Caco-2 (cell line): ENCODE data around the gene SLC18B1. TPM values are rescaled to one million over a fixed set of nuclear protein-coding genes. Genes with fewer than 3 reads are reported as not detected.

Source experiments
- Bru-seq: library from RNA; stranded (reverse); fragments of 400-500 nt; gene quantifications from one replicate; lab custom pipeline; 2021; lab: Mats Ljungman, UMichigan
- BruChase-seq, 2 experiments: library from RNA; stranded (reverse); fragments of 400-500 nt; gene quantifications; one replicate each; lab custom pipeline; 2021; lab: Mats Ljungman, UMichigan
- BruUV-seq: library from RNA; stranded (reverse); fragments of 400-500 nt; replicated peaks from 2 replicates; lab custom pipeline; 2021; lab: Mats Ljungman, UMichigan
- CTCF ChIA-PET: fragments of 300-600 bp; sonication (Branson Sonifier 250); formaldehyde crosslinking; loops from one replicate; lab custom pipeline; 2022; ENCODE audit warnings: antibody characterized with exemption; lab: Charles Lee
- POLR2A ChIA-PET: fragments of 300-600 bp; sonication (Branson Sonifier 250); formaldehyde crosslinking; loops from one replicate; lab custom pipeline; 2022; ENCODE audit warnings: antibody characterized with exemption; lab: Charles Lee
- DNase-seq, 2 experiments: peaks; one replicate each; pipeline versions ENCODE4 v3.0.0 to v3.0.0-alpha.2; 2020 to 2022
- H3K27me3 ChIP-seq: replicated peaks from 2 replicates; pipeline ENCODE4 v1.6.0; 2011; ENCODE audit warnings: low read length; ENCODE audit not compliant: control insufficient read depth, insufficient read depth
- H3K36me3 ChIP-seq: 2 replicates; pipeline ENCODE4 v1.5.1; 2011; ENCODE audit warnings: low read length; ENCODE audit not compliant: control insufficient read depth, insufficient read depth
- H3K4me1 ChIP-seq: fragments of 250-450 bp; sonication (Bioruptor Pico); 2 replicates; pipeline ENCODE4 v1.5.1; 2020; ENCODE audit warnings: mild to moderate bottlenecking
- H3K4me3 ChIP-seq: 2 replicates; pipeline ENCODE4 v1.5.1; 2011; ENCODE audit warnings: low read depth, mild to moderate bottlenecking, control low read depth, low read length
- H3K9me3 ChIP-seq: fragments of 250-450 bp; sonication (Bioruptor Pico); 2 replicates; pipeline ENCODE4 v1.5.1; 2020; ENCODE audit warnings: mild to moderate bottlenecking, moderate library complexity
- H3K27ac Mint-ChIP-seq: one replicate; pipeline ENCODE4 v1.8.0; 2022; ENCODE audit warnings: mixed read lengths; ENCODE audit not compliant: unreplicated experiment
- H3K27me3 Mint-ChIP-seq: one replicate; pipeline ENCODE4 v1.8.0; 2022; ENCODE audit warnings: mixed read lengths; ENCODE audit not compliant: insufficient read depth, unreplicated experiment
- H3K36me3 Mint-ChIP-seq: one replicate; pipeline ENCODE4 v1.8.0; 2022; ENCODE audit warnings: mild to moderate bottlenecking, mixed read lengths; ENCODE audit not compliant: insufficient read depth, unreplicated experiment
- H3K4me1 Mint-ChIP-seq: one replicate; pipeline ENCODE4 v1.8.0; 2022; ENCODE audit warnings: low read depth, mixed read lengths; ENCODE audit not compliant: unreplicated experiment
- H3K4me3 Mint-ChIP-seq: one replicate; pipeline ENCODE4 v1.8.0; 2022; ENCODE audit warnings: mild to moderate bottlenecking, moderate library complexity, mixed read lengths; ENCODE audit not compliant: unreplicated experiment
- H3K9me3 Mint-ChIP-seq: one replicate; pipeline ENCODE4 v1.8.0; 2022; ENCODE audit warnings: mixed read lengths; ENCODE audit not compliant: unreplicated experiment
- intact Hi-C: fragments of 100-400 bp; cut with micrococcal nuclease; formaldehyde crosslinking; loops from one replicate; pipeline ENCODE4 v1.10.0; 2022; ENCODE audit not compliant: unreplicated experiment
- long read RNA-seq: library from polyadenylated mRNA; stranded (forward); transcript quantifications from one replicate; pipeline ENCODE4 v2.0.0, GENCODE V29; 2022
- total RNA-seq: library from RNA; stranded (reverse); gene quantifications from 2 replicates; pipeline ENCODE4 v1.2.3, GENCODE V29; 2022
- TF ChIP-seq, protein P1 (sequence below), 2 experiments: fragments of 200-600 bp in 1 of 2; IDR thresholded peaks; 1 replicate in 1 of 2; 2 replicates in 1 of 2; pipeline versions ENCODE4 v1.5.1 to v1.8.0; 2011 to 2022; ENCODE audit warnings: antibody characterized with exemption in 1 of 2, control low read depth in 1 of 2, inconsistent platforms in 1 of 2, low read depth in 1 of 2, low read length in 1 of 2, mild to moderate bottlenecking in 1 of 2, moderate library complexity in 1 of 2; ENCODE audit not compliant: insufficient read depth in 1 of 2, severe bottlenecking in 1 of 2, unreplicated experiment in 1 of 2

The SLC18B1 gene
- total RNA-seq (7.8 and 11.3 TPM in 2 replicates), Bru-seq, nascent RNA (percentile 52 among the genes with signal in this experiment), BruChase-seq, experiment 1, labeled RNA remaining after a 2-hour chase (percentile 57 among the genes with signal in this experiment), BruChase-seq, experiment 2, labeled RNA remaining after a 6-hour chase (percentile 58 among the genes with signal in this experiment)
- long read RNA-seq, transcript SLC18B1-201 (14 exons, 2,368 nt) = major isoform, 17 of 28 reads
- long read RNA-seq, partial matches to known transcripts = 4 of 28 reads
- long read RNA-seq, other reads (novel, unspliced or antisense) = 7 of 28 reads

DNA sequence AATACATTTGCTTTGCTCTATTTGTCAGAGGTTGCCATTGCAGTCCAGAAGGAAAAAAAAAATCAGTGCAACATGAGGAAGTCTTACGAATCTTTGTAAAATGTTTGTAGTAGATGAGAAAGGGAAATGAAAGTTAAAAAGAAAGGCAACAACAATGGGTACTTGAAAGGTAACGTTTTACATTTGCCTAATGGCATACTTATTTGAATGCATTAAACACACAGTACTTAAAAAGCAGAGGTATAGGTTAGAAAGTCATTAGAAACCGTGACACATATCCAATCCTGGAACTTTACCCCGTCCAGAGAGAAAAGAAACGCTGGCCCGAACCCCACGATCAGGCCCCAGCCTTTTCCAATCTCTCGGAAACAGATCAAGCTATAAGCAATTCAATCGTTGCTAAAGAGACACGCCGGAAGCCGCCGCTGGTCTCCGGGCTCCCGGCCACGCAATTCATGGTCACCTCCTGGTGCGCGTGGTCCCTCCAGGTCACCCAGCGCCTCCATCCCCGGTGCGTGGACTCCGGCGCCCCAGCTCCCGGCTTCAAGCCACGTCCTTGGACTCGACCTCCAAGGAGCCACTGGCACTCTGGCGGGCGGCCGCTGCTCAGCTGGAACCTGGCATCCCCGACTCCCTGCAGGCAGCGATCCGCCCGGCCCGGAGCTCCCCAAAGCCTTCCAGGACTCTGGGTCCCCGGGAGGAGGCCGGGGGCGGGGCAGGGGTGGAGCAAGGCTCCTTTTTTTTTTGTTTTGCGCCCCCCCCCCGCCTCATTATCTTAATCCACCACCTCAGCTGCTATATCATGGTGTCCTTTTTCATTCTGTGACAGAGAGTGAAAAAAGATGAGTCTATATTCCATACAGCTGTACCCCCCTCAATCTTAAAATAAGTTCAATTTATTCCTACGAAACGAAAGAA is at the start of gene SLC18B1:
Gene SLC18B1 (minus strand): TSS at position 687 of the 918 bp plus-strand sequence. CDS start 181 bp downstream, at position 506.
- H3K4me1 Mint-ChIP-seq = no peaks in the 10 kb centered on the region
- H3K36me3 Mint-ChIP-seq = no peaks in the 10 kb centered on the region
- Histone ChIP-seq H3K27me3 (no peaks in the 10 kb centered on the region), H3K36me3 (no peaks in the 10 kb centered on the region), H3K9me3 (no peaks in the 10 kb centered on the region), H3K4me3 (peak within 1 kb of the TSS; percentile 55), H3K4me1 (no peaks in the 10 kb centered on the region)
- POLR2A ChIA-PET = interaction anchor here (0.9 kb wide), 2 partner anchors 14 to 17 kb away, joined by 3 read pairs; partner anchors contain the start of gene RPS12
- no peaks in the 10 kb centered on the region for H3K27me3 Mint-ChIP-seq
- CTCF ChIA-PET = interaction anchor here (0.6 to 1.2 kb wide), 7 partner anchors 11 to 353 kb away, joined by 3 to 5 read pairs (median 4); partner anchors contain the start of gene STX7
- no peak within 1 kb of the TSS for H3K4me3 Mint-ChIP-seq
- H3K9me3 Mint-ChIP-seq = peaks cover 2% of the 10 kb centered on the region
- H3K27ac Mint-ChIP-seq = peak within 1 kb of the TSS; percentile 66
- DNase-seq = peak; percentile 54 to 55
- intact Hi-C loops = loop anchor here (5.0 kb wide), 1 partner anchor 131 kb away; no protein-coding TSS in a partner anchor
- TSS peak; percentile 39 for BruUV-seq
- TF ChIP-seq, protein P1, sequence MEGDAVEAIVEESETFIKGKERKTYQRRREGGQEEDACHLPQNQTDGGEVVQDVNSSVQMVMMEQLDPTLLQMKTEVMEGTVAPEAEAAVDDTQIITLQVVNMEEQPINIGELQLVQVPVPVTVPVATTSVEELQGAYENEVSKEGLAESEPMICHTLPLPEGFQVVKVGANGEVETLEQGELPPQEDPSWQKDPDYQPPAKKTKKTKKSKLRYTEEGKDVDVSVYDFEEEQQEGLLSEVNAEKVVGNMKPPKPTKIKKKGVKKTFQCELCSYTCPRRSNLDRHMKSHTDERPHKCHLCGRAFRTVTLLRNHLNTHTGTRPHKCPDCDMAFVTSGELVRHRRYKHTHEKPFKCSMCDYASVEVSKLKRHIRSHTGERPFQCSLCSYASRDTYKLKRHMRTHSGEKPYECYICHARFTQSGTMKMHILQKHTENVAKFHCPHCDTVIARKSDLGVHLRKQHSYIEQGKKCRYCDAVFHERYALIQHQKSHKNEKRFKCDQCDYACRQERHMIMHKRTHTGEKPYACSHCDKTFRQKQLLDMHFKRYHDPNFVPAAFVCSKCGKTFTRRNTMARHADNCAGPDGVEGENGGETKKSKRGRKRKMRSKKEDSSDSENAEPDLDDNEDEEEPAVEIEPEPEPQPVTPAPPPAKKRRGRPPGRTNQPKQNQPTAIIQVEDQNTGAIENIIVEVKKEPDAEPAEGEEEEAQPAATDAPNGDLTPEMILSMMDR (IDR thresholded peaks at IDR 0.05; ENCODE audit: insufficient read depth in 1 of 2, low read depth in 1 of 2, low read length in 1 of 2, severe bottlenecking in 1 of 2, unreplicated experiment in 1 of 2) = no peak

DNA sequence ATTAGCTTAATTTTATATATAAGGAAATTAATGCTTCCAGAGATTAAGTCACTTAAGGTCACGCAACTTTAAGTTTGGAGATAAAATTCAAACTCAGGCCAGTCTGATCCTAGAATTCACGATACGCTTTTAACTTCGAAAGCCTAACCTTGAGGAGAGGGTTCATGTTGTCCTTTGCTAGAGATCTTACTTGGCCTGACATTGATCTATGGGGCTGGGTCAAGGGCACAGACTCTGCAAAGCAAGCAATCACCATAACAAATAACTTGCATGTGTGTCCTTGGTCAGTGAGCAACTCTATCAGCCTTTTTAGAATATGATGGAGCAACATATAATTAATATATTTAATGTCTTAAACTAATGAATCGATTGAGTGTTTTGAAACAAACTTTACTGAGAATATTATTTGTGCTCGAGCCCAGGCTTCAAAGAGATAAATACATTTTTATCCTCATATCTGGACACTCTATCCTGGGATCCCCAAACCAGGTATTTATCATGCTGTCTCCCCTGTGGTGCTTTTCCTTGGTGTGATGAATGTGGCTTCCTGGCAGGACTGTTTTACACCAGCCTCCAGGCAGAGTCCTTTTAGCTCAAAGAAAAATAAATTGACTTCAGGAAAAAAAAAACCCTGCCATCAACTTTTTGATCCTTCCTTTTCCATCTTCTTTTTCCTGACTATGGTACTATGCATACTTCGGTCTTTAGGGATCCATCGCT is 45.0 kb upstream of the SLC18B1 start:
- Histone ChIP-seq H3K27me3 (no peaks in the 10 kb centered on the region), H3K9me3 (no peaks in the 10 kb centered on the region), H3K4me3 (no peak overlapping the region), H3K36me3 (no peaks in the 10 kb centered on the region), H3K4me1 (no peaks in the 10 kb centered on the region)
- no peak for DNase-seq
- Mint-ChIP-seq H3K4me3 (no peak overlapping the region), H3K4me1 (no peaks in the 10 kb centered on the region), H3K27ac (no peak overlapping the region), H3K27me3 (peaks cover 11% of the 10 kb centered on the region), H3K9me3 (no peaks in the 10 kb centered on the region), H3K36me3 (no peaks in the 10 kb centered on the region)
- POLR2A ChIA-PET = no interaction called here
- CTCF ChIA-PET = no interaction called here
- no TSS peak for BruUV-seq
- TF ChIP-seq, protein P1 (IDR thresholded peaks at IDR 0.05; ENCODE audit: insufficient read depth in 1 of 2, low read depth in 1 of 2, low read length in 1 of 2, severe bottlenecking in 1 of 2, unreplicated experiment in 1 of 2) = no peak
- intact Hi-C loops = loop anchor here (1.0 kb wide), 1 partner anchor 39 kb away; no protein-coding TSS in a partner anchor
